A673 (cell line): ENCODE measurements around the gene SYCP1. TPM values are rescaled to one million over a fixed set of nuclear protein-coding genes. Genes with fewer than 3 reads are reported as not detected.

Experiments used
- Bru-seq: library from RNA; stranded (reverse); fragments of 400-500 nt; gene quantifications from one replicate; lab custom pipeline; 2021; lab: Mats Ljungman, UMichigan
- BruChase-seq, 2 experiments: library from RNA; stranded (reverse); fragments of 400-500 nt; gene quantifications; one replicate each; lab custom pipeline; 2021; lab: Mats Ljungman, UMichigan
- BruUV-seq: library from RNA; stranded (reverse); fragments of 400-500 nt; replicated peaks from 2 replicates; lab custom pipeline; 2021; lab: Mats Ljungman, UMichigan
- CTCF ChIA-PET: fragments of 300-600 bp; sonication (Branson Sonifier 250); formaldehyde crosslinking; loops from one replicate; lab custom pipeline; 2022; ENCODE audit warnings: antibody characterized with exemption; lab: Charles Lee
- POLR2A ChIA-PET: fragments of 300-600 bp; sonication (Branson Sonifier 250); formaldehyde crosslinking; loops from one replicate; lab custom pipeline; 2022; ENCODE audit warnings: antibody characterized with exemption; ENCODE audit not compliant: low non-redundant PET; lab: Charles Lee
- DNase-seq: peaks from one replicate; pipeline ENCODE4 v3.0.0-alpha.2; 2015; ENCODE audit warnings: low spot score
- H3K27ac ChIP-seq: fragments of 200-600 bp; sonication (generic); 2 replicates; pipeline ENCODE4 v1.5.1; 2016; ENCODE audit warnings: mixed run types, low read depth, mild to moderate bottlenecking, mixed read lengths, antibody characterized with exemption, low read length; ENCODE audit not compliant: poor library complexity, severe bottlenecking
- H3K27me3 ChIP-seq: fragments of 200-600 bp; sonication (generic); replicated peaks from 2 replicates; pipeline ENCODE4 v1.6.1; 2017; ENCODE audit warnings: mixed run types, low read depth, mild to moderate bottlenecking, mixed read lengths, antibody characterized with exemption, low read length; ENCODE audit not compliant: insufficient read depth, poor library complexity
- H3K36me3 ChIP-seq: fragments of 200-600 bp; sonication (generic); 2 replicates; pipeline ENCODE4 v1.6.1; 2016; ENCODE audit warnings: mixed run types, mild to moderate bottlenecking, mixed read lengths, antibody characterized with exemption, low read length; ENCODE audit not compliant: insufficient read depth, poor library complexity, severe bottlenecking
- H3K4me1 ChIP-seq: fragments of 200-600 bp; sonication (generic); 2 replicates; pipeline ENCODE4 v1.6.1; 2017; ENCODE audit warnings: mixed run types, mild to moderate bottlenecking, mixed read lengths, antibody characterized with exemption, low read length; ENCODE audit not compliant: insufficient read depth, poor library complexity, severe bottlenecking
- H3K4me3 ChIP-seq: fragments of 200-600 bp; sonication (generic); 2 replicates; pipeline ENCODE4 v1.5.1; 2016; ENCODE audit warnings: low read depth, mixed run types, mild to moderate bottlenecking, mixed read lengths, low read length; ENCODE audit not compliant: poor library complexity, severe bottlenecking
- H3K9me3 ChIP-seq: fragments of 200-600 bp; sonication (generic); 2 replicates; pipeline ENCODE4 v1.6.1; 2016; ENCODE audit warnings: mixed run types, low read depth, mild to moderate bottlenecking, mixed read lengths, antibody characterized with exemption, low read length; ENCODE audit not compliant: poor library complexity, severe bottlenecking
- CTCF ChIP-seq: fragments of 300-800, 200-600 bp; sonication (generic); conservative IDR thresholded peaks from 2 replicates; pipeline ENCODE4 v1.5.1; 2017; ENCODE audit warnings: low read depth, mild to moderate bottlenecking, antibody characterized with exemption, low read length, moderate library complexity, mixed read lengths
- EZH2 ChIP-seq: fragments of 200-600 bp; sonication (generic); IDR thresholded peaks from 2 replicates; pipeline ENCODE4 v1.6.1; 2017; ENCODE audit warnings: borderline replicate concordance, low read depth, mild to moderate bottlenecking, mixed read lengths, antibody characterized with exemption, low read length; ENCODE audit not compliant: poor library complexity, severe bottlenecking
- intact Hi-C: fragments of 100-400 bp; cut with micrococcal nuclease; formaldehyde crosslinking; loops from one replicate; pipeline ENCODE4 v1.10.0; 2022; ENCODE audit not compliant: unreplicated experiment
- long read RNA-seq: library from polyadenylated mRNA; stranded (forward); transcript quantifications from one replicate; pipeline ENCODE4 v2.0.0, GENCODE V29; 2022
- total RNA-seq: library from RNA; stranded (reverse); gene quantifications from 2 replicates; pipeline ENCODE4 v1.2.3, GENCODE V29; 2021

Gene SYCP1
- total RNA-seq (0.41 TPM in 1 of 2 replicates, not detected in the other), Bru-seq, nascent RNA (percentile 21 among the genes with signal in this experiment), BruChase-seq, experiment 1, labeled RNA remaining after a 2-hour chase (percentile 16 among the genes with signal in this experiment), BruChase-seq, experiment 2, labeled RNA remaining after a 6-hour chase (percentile 12 among the genes with signal in this experiment)
- long read RNA-seq, result 0 reads

GRCh38 chr1:114854693-114855320, at the start of gene SYCP1:
Gene SYCP1, plus strand, starts transcription at chr1:114854863. Its CDS starts 602 bp downstream, at chr1:114855465.
- Histone ChIP-seq H3K9me3 (no peaks in the 10 kb centered on the region), H3K4me1 (no peaks in the 10 kb centered on the region), H3K4me3 (no peak within 1 kb of the TSS), H3K27me3 (peaks cover 67% of the 10 kb centered on the region), H3K27ac (no peak within 1 kb of the TSS), H3K36me3 (no peaks in the 10 kb centered on the region)
- ChIA-PET CTCF (no interaction called here), POLR2A (no interaction called here)
- DNase-seq, result no peak
- TF ChIP-seq EZH2, result no peak
- TF ChIP-seq CTCF, result no peak
- intact Hi-C loops, result no loop called here
- no TSS peak for BruUV-seq

GRCh38 chr1:114819869-114820268, 34.8 kb upstream of the SYCP1 start:
- no TSS peak for BruUV-seq
- POLR2A ChIA-PET, result no interaction called here
- Histone ChIP-seq H3K36me3 (no peaks in the 10 kb centered on the region), H3K9me3 (no peaks in the 10 kb centered on the region), H3K27ac (no peak overlapping the region), H3K4me3 (no peak overlapping the region), H3K4me1 (no peaks in the 10 kb centered on the region), H3K27me3 (peaks cover 4% of the 10 kb centered on the region)
- CTCF ChIA-PET, result interaction anchor here (0.5 kb wide), 1 partner anchor 171 kb away, joined by 4 read pairs; no protein-coding TSS in a partner anchor
- TF ChIP-seq CTCF, result no peak
- TF ChIP-seq EZH2, result no peak
- DNase-seq, result no peak
- intact Hi-C loops, result no loop called here

- intact Hi-C loops, result no loop called here
- CTCF ChIA-PET, result interaction anchor here (0.5 kb wide), 1 partner anchor 171 kb away, joined by 4 read pairs; no protein-coding TSS in a partner anchor
Observed at GRCh38 chr1:114820392-114820791, 34.3 kb upstream of the SYCP1 start.

More at GRCh38 chr1:114820392-114820791, 34.3 kb upstream of the SYCP1 start:
- no TSS peak for BruUV-seq
- Histone ChIP-seq H3K4me3 (no peak overlapping the region), H3K27ac (no peak overlapping the region), H3K4me1 (no peaks in the 10 kb centered on the region), H3K36me3 (no peaks in the 10 kb centered on the region), H3K9me3 (no peaks in the 10 kb centered on the region), H3K27me3 (peaks cover 4% of the 10 kb centered on the region)
- POLR2A ChIA-PET, result no interaction called here
- no peak for DNase-seq
- TF ChIP-seq EZH2 (no peak), CTCF (no peak)
